ENCODE measurements around the gene PAPPA2. TPM values are rescaled to one million over a fixed set of nuclear protein-coding genes. Genes with fewer than 3 reads are reported as not detected.
"Not testable (repeated sequence)": the region's sequence is repeated elsewhere in the genome, so short reads cannot be mapped to it uniquely, and the experiment has no call there.

The PAPPA2 gene
- total RNA-seq, 2 donors from 2014 or later: 1.3 TPM; not detected in 1

DNA sequence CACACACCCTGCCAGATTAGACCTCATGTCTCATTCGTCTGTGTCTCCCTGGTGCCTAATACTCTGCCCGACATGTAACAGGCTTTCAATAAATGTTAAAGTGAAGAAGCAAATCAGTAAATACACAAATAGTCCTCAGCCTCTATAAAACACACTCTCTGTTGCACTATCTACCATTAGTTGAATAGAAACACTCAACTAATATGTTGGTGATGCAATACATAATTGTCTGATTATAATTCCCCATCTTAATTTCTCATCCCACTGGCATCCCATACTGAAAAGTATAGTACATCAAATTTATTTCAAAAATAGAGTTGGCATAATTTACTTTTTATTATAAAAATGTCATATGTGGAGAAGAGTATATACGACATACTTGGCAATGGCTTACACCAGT is 162.4 kb downstream of the PAPPA2 start:
- no peak overlapping the region for H3K27ac Mint-ChIP-seq
- 73 to 97% methylated on average over 2 to 3 of the region's 3 CpGs for WGBS, 2 experiments (ENCODE audit: insufficient coverage in 1 of 2, insufficient read length in 1 of 2)

DNA sequence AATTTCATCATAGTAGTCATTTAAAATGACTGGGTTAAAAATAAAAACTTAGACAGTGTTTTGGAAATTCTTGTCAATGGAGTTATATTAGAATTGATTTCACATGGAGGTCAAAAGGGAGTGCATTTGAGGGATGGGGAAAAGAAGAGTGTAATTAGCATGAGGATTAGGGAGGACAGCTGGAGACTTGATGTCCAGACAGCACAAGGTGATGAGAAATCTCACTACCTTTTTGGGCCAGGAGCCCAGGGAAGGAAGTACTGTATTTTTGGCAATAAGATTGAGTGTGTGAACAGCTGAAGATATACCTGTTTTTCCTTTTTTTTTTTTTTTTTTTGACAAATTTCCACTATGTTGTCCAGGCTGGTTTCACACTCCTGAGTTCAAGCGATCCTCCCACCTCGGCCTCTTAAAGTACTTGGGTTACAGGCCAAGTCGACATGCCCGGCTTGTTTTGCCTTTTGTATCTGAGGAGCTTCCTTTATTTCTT is 163.6 kb downstream of the PAPPA2 start:
- Mint-ChIP-seq H3K27me3 (ENCODE audit: insufficient read depth) (peaks cover 29% of the 10 kb centered on the region), H3K9me3 (no peaks in the 10 kb centered on the region), H3K4me3 (no peak overlapping the region), H3K27ac (no peak overlapping the region), H3K4me1 (no peaks in the 10 kb centered on the region), H3K36me3 (ENCODE audit: low read depth) (no peaks in the 10 kb centered on the region)
- no peaks in the 10 kb centered on the region for H3K4me1 ChIP-seq (ENCODE audit: control insufficient read depth, insufficient read depth, low read length)
- H3K36me3 ChIP-seq (ENCODE audit: control insufficient read depth, insufficient read depth, low read length): no peaks in the 10 kb centered on the region
- H3K9me3 ChIP-seq (ENCODE audit: control insufficient read depth, low read length): no peaks in the 10 kb centered on the region
- TF ChIP-seq, protein P1, sequence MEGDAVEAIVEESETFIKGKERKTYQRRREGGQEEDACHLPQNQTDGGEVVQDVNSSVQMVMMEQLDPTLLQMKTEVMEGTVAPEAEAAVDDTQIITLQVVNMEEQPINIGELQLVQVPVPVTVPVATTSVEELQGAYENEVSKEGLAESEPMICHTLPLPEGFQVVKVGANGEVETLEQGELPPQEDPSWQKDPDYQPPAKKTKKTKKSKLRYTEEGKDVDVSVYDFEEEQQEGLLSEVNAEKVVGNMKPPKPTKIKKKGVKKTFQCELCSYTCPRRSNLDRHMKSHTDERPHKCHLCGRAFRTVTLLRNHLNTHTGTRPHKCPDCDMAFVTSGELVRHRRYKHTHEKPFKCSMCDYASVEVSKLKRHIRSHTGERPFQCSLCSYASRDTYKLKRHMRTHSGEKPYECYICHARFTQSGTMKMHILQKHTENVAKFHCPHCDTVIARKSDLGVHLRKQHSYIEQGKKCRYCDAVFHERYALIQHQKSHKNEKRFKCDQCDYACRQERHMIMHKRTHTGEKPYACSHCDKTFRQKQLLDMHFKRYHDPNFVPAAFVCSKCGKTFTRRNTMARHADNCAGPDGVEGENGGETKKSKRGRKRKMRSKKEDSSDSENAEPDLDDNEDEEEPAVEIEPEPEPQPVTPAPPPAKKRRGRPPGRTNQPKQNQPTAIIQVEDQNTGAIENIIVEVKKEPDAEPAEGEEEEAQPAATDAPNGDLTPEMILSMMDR (conservative IDR thresholded peaks at IDR 0.05): no peak
- H3K4me3 ChIP-seq (ENCODE audit: low read length): no peak overlapping the region
- no peak for DNase-seq
- no peak overlapping the region for H3K9ac ChIP-seq (ENCODE audit: extremely low read depth, low read length, poor library complexity, severe bottlenecking)
- peaks cover 18% of the 10 kb centered on the region for H3K27me3 ChIP-seq (ENCODE audit: control insufficient read depth, insufficient read depth, low read length, poor library complexity, severe bottlenecking)
- 89% methylated on average over 4 of the region's 4 CpGs; no CpG with 5 or more reads in 1 of the 2 experiments for WGBS, 2 experiments (ENCODE audit: insufficient coverage in 1 of 2, insufficient read length in 1 of 2)
- no peak overlapping the region for H3K27ac ChIP-seq (ENCODE audit: low read depth, low read length)

More for the DNA sequence above, 162.4 kb downstream of the PAPPA2 start:
- Histone ChIP-seq H3K9ac (ENCODE audit: extremely low read depth, low read length, poor library complexity, severe bottlenecking) (no peak overlapping the region), H3K36me3 (ENCODE audit: control insufficient read depth, insufficient read depth, low read length) (no peaks in the 10 kb centered on the region), H3K27me3 (ENCODE audit: control insufficient read depth, insufficient read depth, low read length, poor library complexity, severe bottlenecking) (peaks cover 7% of the 10 kb centered on the region), H3K4me1 (ENCODE audit: control insufficient read depth, insufficient read depth, low read length) (no peaks in the 10 kb centered on the region), H3K9me3 (ENCODE audit: control insufficient read depth, low read length) (no peaks in the 10 kb centered on the region), H3K27ac (ENCODE audit: low read depth, low read length) (no peak overlapping the region), H3K4me3 (ENCODE audit: low read length) (no peak overlapping the region)
- Mint-ChIP-seq H3K4me1 (no peaks in the 10 kb centered on the region), H3K27me3 (ENCODE audit: insufficient read depth) (peaks cover 29% of the 10 kb centered on the region), H3K9me3 (no peaks in the 10 kb centered on the region), H3K4me3 (no peak overlapping the region), H3K36me3 (ENCODE audit: low read depth) (no peaks in the 10 kb centered on the region)
- TF ChIP-seq, protein P1 (conservative IDR thresholded peaks at IDR 0.05): no peak
- no peak for DNase-seq

DNA sequence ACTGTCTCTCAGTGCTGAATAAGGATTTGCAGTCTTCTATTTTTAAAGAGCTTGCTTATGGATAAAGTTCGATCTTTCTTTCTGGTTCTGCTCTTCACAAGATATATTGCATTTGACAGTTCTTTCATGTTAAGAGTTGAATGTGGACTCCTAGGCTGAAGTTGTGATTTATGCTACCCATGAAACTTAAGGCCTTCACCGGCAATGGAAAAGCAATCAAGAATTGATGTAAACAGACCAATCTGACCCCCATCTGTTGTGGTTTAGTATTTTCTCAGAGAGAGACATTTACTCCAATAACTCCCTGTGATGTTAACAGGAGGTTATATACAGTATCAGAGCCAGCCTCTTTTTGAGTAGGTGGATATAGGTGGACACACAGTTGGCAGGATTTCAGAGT is 165.8 kb downstream of the PAPPA2 start:
- Mint-ChIP-seq H3K36me3 (ENCODE audit: low read depth) (no peaks in the 10 kb centered on the region), H3K4me3 (no peak overlapping the region), H3K27me3 (ENCODE audit: insufficient read depth) (peaks cover 25% of the 10 kb centered on the region), H3K9me3 (no peaks in the 10 kb centered on the region), H3K27ac (no peak overlapping the region), H3K4me1 (no peaks in the 10 kb centered on the region)
- H3K9ac ChIP-seq (ENCODE audit: extremely low read depth, low read length, poor library complexity, severe bottlenecking): no peak overlapping the region
- 89 to 100% methylated on average over 1 to 2 of the region's 2 CpGs for WGBS, 2 experiments (ENCODE audit: insufficient coverage in 1 of 2, insufficient read length in 1 of 2)
- H3K27ac ChIP-seq (ENCODE audit: low read depth, low read length): no peak overlapping the region
- TF ChIP-seq, protein P1 (conservative IDR thresholded peaks at IDR 0.05): no peak
- H3K36me3 ChIP-seq (ENCODE audit: control insufficient read depth, insufficient read depth, low read length): no peaks in the 10 kb centered on the region
- DNase-seq: no peak
- peaks cover 24% of the 10 kb centered on the region for H3K27me3 ChIP-seq (ENCODE audit: control insufficient read depth, insufficient read depth, low read length, poor library complexity, severe bottlenecking)
- no peak overlapping the region for H3K4me3 ChIP-seq (ENCODE audit: low read length)
- H3K9me3 ChIP-seq (ENCODE audit: control insufficient read depth, low read length): no peaks in the 10 kb centered on the region
- no peaks in the 10 kb centered on the region for H3K4me1 ChIP-seq (ENCODE audit: control insufficient read depth, insufficient read depth, low read length)

DNA sequence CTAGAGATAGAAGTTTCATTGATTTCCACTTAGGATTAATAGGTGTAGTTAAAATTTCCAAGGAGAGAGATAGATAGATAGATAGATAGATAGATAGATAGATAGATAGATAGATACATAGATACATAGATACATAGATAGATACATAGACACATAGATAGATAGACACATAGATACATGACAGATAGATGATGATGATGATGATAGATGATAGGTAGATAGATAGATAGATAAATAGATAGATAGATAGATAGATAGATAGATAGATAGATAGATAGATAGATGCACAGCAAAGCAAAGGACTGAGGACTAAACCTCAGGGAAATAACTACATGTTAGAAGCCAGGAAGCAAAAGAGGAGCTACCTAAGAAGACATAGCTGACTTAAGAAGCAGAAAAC is 171.8 kb downstream of the PAPPA2 start:
- not testable (repeated sequence) for H3K36me3 ChIP-seq (ENCODE audit: control insufficient read depth, insufficient read depth, low read length); H3K27ac ChIP-seq (ENCODE audit: low read depth, low read length); H3K4me3 Mint-ChIP-seq; DNase-seq; H3K4me3 ChIP-seq (ENCODE audit: low read length); H3K4me1 ChIP-seq (ENCODE audit: control insufficient read depth, insufficient read depth, low read length); H3K9me3 ChIP-seq (ENCODE audit: control insufficient read depth, low read length); H3K9me3 Mint-ChIP-seq; H3K4me1 Mint-ChIP-seq; H3K27ac Mint-ChIP-seq; H3K9ac ChIP-seq (ENCODE audit: extremely low read depth, low read length, poor library complexity, severe bottlenecking); H3K27me3 Mint-ChIP-seq (ENCODE audit: insufficient read depth); H3K36me3 Mint-ChIP-seq (ENCODE audit: low read depth)
- H3K27me3 ChIP-seq (ENCODE audit: control insufficient read depth, insufficient read depth, low read length, poor library complexity, severe bottlenecking): peaks cover 18% of the 10 kb centered on the region

Data from endodermal cell (in vitro differentiated cells).